Panc1 (cell line): ENCODE data around the gene TSC22D3.

Experiments used
- CTCF ChIP-seq: fragments of 450-650 bp; IDR thresholded peaks from 2 replicates; pipeline ENCODE4 v1.5.1; 2017; ENCODE audit warnings: mild to moderate bottlenecking
- POLR2AphosphoS5 ChIP-seq: IDR thresholded peaks from 2 replicates; pipeline ENCODE4 v1.6.1; 2012; ENCODE audit warnings: mild to moderate bottlenecking, low read depth, low read length, moderate library complexity
- SIN3A ChIP-seq: IDR thresholded peaks from 2 replicates; pipeline ENCODE4 v1.6.1; 2012; ENCODE audit warnings: low read depth, mild to moderate bottlenecking, low read length, moderate library complexity, borderline replicate concordance; ENCODE audit not compliant: insufficient read depth
- TCF7L2 ChIP-seq: IDR thresholded peaks from 2 replicates; pipeline ENCODE4 v1.6.1; 2011; ENCODE audit warnings: mild to moderate bottlenecking, low read depth, low read length, inconsistent platforms

- peak; percentile 20; the same call in 1 of the 2 replicates for TF ChIP-seq CTCF
- TF ChIP-seq POLR2AphosphoS5 = no peak
- TF ChIP-seq SIN3A = no peak
- no peak for TF ChIP-seq TCF7L2
Measured at GRCh38 chrX:107775734-107776511, at the start of gene TSC22D3.
